Kidney capillary endothelial cell (primary cell): ENCODE measurements around the gene GOLGA3.
"Not testable (repeated sequence)": the region's sequence is repeated elsewhere in the genome, so short reads cannot be mapped to it uniquely, and the experiment has no call there.

Source experiments
- DNase-seq: peaks from one replicate; pipeline ENCODE4 v3.0.0-alpha.2; 2018; ENCODE audit warnings: low spot score

GOLGA3 gene

DNA sequence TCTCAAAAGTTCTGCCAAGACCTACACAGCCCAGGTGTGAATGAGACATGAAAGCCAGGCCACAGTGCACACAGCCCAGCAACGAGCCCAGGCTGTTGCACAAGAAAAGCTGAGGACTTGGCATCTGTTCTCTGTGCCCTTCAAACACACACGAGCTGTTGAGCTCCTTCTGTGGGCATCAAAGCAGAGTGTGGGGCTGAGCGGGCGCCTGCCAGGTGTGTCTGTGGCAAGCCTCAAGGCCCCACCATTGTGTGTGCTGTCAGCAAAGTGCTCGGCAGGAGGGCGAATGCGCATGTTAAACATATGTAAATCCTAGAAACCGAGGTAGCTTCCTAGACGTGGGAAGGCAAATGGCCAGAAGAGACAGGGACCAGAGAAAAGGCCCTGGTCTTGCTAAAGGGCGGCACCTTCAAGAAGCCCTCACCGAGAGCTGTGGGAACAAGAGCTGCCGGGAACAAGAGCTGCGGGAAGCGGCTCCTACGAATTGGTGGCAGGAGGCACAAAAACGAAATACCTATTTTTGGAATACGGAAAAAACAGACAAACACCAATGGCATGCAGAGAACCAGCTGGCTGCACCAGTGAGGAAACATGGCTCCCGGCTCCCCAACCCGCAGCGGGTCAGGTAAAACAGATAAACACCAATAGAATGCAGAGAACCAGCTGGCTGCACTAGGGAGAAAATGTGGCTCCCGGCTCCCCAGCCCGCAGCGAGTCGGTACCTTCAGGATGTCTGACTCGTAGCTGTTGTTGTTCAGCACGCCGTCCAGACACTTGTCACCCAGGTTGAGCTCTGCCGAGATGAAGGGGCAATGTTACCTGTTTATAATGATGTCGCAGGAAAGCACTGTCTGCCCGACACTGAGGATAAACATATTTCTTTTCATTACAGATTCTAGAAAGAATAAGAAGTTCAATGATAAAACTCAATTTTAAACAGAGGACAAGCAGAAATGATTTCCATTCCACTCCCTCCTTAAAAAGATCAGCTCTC lies 19.0 kb upstream of the GOLGA3 start:
- DNase-seq, result no peak

GRCh38 chr12:132844681-132845080 lies 16.0 kb upstream of the GOLGA3 start:
- DNase-seq, result not testable (repeated sequence)

DNA sequence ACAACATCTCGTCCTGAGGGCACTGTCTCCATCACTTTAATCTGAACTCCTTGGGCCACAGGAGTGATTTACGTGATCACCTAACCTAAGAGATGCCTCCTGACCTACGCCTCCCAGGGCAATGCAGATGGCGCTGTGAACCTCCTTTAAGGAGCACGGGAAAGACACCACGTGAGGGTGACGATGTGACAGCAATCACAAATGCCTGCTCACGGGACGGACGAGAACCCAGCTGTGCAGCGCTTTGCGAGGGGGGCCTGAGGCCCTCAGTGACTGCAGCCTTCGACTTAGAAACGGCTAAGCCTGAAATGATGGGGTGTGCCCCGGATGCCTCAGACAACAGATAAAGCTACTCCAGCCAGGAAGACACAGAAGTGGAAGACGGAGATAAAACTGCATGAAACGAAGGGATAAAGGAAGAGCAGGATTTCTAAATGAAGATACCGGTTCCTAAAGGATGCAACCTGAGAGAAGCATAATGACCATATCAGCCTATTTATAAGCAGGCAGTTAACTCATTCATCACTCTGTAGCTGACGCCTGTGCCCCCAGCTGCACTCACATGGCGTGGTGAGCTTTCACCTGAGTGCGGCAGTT lies 13.9 kb upstream of the GOLGA3 start:
- no peak for DNase-seq

- DNase-seq, result no peak
Measured at GRCh38 chr12:132841151-132841550, 12.5 kb upstream of the GOLGA3 start.

DNA sequence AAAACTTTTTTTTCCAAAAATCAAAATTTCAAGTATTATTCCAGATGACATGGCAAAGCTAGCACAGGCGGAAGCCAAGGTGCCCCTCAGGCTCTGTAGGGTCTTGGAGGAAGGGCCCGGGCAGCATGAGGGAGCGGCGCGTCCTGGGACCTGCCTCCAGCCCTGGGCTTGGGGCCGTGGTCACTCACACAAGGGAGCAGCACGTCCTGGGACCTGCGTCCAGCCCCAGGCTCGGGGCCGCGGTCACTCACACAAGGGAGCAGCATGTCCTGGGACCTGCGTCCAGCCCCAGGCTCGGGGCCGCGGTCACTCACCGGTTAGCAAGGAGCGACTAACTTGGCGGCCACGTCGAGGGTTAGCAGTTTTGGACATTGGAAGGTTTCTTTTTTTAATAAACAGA lies 11.9 kb upstream of the GOLGA3 start:
- DNase-seq, result no peak

GRCh38 chr12:132839558-132840235 lies 11.0 kb upstream of the GOLGA3 start:
- DNase-seq, result no peak

GRCh38 chr12:132838410-132839080 lies 9.9 kb upstream of the GOLGA3 start:
- DNase-seq, result no peak

DNA sequence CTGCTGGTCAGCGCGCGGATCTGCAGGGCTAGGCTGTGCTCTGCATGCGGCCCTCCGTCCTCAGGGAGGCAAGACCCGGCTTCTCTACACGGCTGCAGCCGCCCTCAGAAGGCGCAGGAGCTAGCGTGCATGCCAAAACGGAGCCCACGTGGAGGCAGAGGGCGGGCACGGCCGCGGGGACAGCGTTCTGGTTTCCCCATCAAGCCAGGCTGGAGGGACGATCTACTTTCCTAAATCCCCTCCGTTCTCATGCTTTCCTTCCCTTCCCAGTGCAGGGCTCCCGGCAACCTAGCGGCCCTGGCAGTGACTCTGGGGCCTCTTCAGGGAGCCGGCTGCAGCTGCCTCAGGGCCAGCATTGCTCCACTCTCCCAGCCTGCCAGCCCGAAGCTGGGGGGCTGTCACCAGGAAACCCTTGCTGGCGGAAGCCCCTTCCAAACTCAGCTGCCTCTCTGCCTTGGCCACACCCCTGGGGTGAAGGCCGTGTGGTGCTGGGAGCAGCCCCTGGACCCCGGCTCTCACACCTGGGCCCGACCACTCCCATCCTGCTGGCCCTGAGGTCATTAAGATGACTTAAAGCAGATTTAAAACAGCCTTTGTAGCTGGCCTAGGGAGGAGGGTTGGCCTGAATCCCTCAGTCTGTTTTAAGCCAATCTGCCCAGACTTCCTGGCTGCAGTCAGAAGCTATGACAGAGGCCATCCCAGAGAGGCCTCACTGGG lies 9.2 kb upstream of the GOLGA3 start:
- no peak for DNase-seq

DNA sequence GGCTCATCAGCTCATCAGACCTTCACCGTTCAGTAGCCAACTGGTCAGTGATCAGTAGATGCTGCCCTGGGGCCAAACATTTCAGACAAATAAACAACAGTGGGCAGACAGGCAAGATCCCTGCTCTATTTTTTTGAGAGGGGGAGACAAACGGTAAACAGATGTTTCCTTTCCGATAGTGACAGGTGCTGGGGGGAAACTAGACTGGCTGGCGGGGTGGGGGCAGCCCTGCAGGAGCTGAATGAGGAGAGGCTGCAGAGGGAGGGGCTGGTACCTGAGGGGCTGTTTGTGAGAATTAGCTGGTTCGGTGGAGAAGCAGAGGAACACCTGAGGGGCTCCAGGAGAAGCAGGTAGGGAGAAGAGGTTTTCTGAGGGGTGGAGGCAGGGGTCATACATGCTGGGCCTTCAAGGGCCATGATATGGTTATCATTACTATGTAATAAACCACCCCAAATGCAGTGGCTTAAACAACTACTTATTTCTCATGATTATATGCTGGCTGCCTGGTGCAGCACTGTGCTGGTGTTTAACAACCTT lies 8.2 kb upstream of the GOLGA3 start:
- no peak for DNase-seq

DNA sequence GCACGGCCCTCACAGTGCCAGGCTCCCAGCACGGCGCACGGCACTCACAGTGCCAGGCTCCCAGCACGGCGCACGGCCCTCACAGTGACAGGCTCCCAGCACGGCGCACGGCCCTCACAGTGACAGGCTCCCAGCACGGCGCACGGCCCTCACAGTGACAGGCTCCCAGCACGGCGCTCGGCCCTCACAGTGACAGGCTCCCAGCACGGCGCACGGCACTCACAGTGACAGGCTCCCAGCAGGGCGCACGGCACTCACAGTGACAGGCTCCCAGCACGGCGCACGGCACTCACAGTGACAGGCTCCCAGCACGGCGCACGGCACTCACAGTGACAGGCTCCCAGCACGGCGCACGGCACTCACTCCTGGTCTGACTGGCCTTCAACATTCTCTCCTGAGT lies 7.6 kb upstream of the GOLGA3 start:
- DNase-seq, result not testable (repeated sequence)

- no peak for DNase-seq
Measured at GRCh38 chr12:132835076-132836025, 6.7 kb upstream of the GOLGA3 start.

DNA sequence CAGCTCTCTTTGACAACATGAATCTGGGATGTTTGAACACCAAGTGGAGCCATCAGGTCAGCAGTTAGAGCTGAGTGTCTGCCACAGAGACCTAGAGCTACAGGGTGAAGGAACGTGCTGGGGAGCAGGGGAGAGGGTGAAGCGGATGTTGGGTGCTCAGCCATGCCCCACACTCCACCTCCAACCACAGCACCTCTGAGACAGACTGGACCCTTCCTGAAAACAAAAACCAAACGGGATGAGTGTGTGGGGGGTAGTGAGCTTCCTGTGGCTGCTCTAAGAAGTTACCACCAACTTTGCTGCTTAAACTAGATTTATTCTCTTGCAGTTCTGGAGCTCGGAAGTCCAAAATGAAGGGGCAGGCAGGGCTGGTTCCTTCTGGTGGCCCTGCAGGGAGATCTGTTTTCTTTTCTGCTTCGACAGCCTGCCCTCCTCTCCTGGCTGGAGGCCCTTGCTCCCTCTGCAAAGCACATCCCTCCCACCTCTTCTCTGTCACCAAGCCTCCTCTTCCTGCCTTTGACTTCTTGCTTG lies 5.6 kb upstream of the GOLGA3 start:
- no peak for DNase-seq

DNA sequence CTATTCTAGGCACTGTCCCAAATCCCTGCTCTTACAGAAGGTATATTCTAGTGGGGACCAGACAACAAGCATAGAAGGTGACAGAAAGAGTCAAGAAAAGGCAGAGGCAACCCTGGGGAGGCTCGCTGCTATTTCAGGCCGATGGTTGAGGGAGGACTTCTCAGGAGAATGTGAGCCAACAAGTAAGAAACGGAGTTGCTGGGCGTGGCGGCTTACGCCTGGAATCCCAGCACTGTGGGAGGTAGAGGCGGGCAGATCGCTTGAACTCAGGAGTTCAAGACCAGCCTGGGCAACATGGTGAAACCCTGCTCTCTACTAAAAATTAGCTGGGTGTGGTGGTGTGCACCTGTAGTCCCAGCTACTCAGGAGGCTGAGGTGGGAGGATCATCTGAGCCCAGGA lies 4.7 kb upstream of the GOLGA3 start:
- no peak for DNase-seq

DNA sequence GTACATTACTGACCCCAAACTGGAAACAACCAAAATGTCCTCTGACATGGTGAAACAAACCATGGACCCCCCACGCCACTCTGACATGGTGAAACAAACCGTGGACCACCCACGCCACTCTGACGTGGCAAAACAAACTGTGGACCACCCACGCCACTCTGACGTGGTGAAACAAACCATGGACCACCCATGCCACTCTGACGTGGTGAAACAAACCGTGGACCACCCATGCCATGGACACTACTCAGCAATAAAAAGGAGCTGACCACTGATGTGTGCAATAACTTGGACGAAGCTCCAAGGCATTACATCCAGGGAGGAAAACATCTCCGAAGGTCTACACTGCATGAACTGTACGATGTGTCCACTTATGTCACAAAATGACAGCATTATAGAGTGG lies 3.1 kb upstream of the GOLGA3 start:
- DNase-seq, result no peak

GRCh38 chr12:132827763-132828703 lies 636 bp downstream of the GOLGA3 start:
- peak; percentile 63 for DNase-seq

DNA sequence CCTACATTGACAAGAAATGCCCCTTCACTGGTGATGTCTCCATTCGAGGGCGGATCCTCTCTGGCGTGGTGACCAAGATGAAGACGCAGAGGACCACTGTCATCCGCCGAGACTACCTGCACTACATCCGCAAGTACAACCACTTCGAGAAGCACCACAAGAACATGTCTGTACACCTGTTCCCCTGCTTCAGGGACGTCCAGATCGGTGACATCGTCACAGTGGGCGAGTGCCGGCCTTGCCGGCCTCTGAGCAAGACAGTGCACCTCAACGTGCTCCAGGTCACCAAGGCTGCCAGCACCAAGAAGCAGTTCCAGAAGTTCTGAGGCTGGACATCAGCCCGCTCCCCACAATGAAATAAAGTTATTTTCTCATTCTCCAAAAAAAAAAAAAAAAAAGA lies 2.8 kb downstream of the GOLGA3 start:
- DNase-seq, result no peak

GRCh38 chr12:132825089-132825488 lies 3.6 kb downstream of the GOLGA3 start:
- no peak for DNase-seq

DNA sequence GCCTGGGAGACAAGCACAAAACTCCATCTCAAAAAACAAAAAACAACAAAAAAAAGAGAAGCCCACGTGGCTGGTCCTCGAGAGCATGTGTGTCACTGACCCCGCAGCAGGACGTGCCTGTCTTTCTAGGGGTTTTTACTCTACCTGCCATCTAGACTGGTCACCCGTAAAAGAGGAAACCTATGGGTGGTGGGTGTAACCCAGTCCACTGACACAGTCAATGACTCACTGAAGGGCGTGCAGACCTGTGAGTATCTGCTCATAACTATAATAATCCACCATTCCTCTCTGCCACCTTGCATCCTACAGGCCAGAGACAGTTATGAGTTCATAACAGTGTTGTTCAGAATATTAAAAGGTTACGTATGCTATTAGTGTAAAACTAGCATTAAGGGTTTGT lies 4.6 kb downstream of the GOLGA3 start:
- no peak for DNase-seq

- DNase-seq, result no peak
Measured at GRCh38 chr12:132818562-132818961, 10.1 kb downstream of the GOLGA3 start.
